ENCODE data around the gene CIDEB. TPM values are rescaled to one million over a fixed set of nuclear protein-coding genes. Genes with fewer than 3 reads are reported as not detected.

The CIDEB gene
- total and polyA plus RNA-seq, 2 of the 13 experiments (the other 11 are each of a cell fraction or from before 2014, with no cell fraction given), result 35.8 to 110 TPM

DNA sequence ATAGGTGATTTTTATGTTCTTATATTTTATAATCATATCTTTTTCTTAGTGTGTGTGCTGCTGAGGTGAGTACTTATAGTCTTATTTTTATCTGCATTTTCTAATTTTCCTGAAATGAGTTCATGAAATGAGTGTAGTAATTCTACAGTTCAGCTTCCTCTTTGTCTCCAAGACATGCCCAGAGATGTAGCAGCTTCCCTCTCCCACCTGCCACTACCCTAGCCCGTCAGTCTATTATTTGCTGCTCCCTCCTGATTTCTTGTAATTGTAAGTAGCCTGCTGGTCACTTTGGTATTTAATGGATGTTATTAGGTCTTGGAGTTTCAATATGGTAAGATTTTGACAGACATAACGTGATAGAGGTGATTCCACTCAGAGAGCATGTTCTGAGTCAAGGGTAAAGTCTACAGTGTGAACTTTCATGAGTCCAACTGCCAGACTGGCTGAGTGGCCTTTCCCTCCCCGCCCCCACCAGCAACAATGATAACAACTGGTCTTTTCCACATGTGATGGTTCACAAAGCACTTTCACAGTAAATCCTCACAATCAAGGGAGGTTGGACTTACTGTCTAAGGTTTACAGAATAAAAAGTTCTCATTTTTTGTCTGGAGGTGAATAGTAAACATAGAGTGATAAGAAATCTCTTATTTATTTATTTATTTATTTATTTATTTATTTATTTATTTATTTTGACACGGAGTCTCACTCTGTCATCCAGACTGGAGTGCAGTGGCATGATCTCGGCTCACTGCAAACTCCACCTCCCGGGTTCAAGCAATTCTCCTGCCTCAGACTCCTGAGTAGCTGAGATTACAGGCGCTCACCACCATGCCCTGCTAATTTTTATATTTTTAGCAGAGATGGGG lies 36.3 kb upstream of the CIDEB start (continued):
- TF ChIP-seq CEBPZ (IDR thresholded peaks at IDR 0.05; ENCODE audit: low read length) (no peak), CHD2 (IDR thresholded peaks at IDR 0.05; ENCODE audit: low read depth, low read length) (peak; percentile 60; the same call in 1 of the 2 replicates), TOPORS (CRISPR knock-in tag; IDR thresholded peaks at IDR 0.05) (no peak), ZNF17 (CRISPR knock-in tag; IDR thresholded peaks at IDR 0.05) (no peak), TEAD2 (CRISPR knock-in tag; IDR thresholded peaks at IDR 0.05) (no peak), PAXIP1 (CRISPR knock-in tag; conservative IDR thresholded peaks at IDR 0.05) (peak; percentile 78), TGIF2 (CRISPR knock-in tag; IDR thresholded peaks at IDR 0.05) (no peak), ERF (CRISPR knock-in tag; IDR thresholded peaks at IDR 0.05) (peak; percentile 66; the same call in 1 of the 2 replicates), RAD51 (IDR thresholded peaks at IDR 0.05; ENCODE audit: borderline replicate concordance) (no peak), MXI1 (IDR thresholded peaks at IDR 0.05; ENCODE audit: borderline replicate concordance, low read depth, low read length) (no peak; the same call in 2 of the 3 replicates), ZNF609 (CRISPR knock-in tag; IDR thresholded peaks at IDR 0.05; ENCODE audit: borderline replicate concordance) (no peak), TBL1XR1 (IDR thresholded peaks at IDR 0.05; ENCODE audit: borderline replicate concordance, low read length, partially characterized antibody) (no peak), ZNF552 (CRISPR knock-in tag; IDR thresholded peaks at IDR 0.05; ENCODE audit: borderline replicate concordance) (no peak), ZBTB26 (CRISPR knock-in tag; IDR thresholded peaks at IDR 0.05; ENCODE audit: borderline replicate concordance) (no peak), FOSL2 (CRISPR knock-in tag; IDR thresholded peaks at IDR 0.05) (peak; percentile 58; the same call in 1 of the 2 replicates), ZFP90 (CRISPR knock-in tag; IDR thresholded peaks at IDR 0.05; ENCODE audit: borderline replicate concordance) (no peak)

Data from HepG2 (cell line).